Mammary epithelial cell (primary cell): ENCODE measurements around the gene SDR39U1.

Experiments
- CTCF ChIP-seq, 2 donors: IDR thresholded peaks in 1 of 2; conservative IDR thresholded peaks in 1 of 2; 2 replicates each; pipeline ENCODE4 v1.5.1; 2011 to 2012; ENCODE audit warnings: inconsistent platforms in 2 of 2, low read length in 2 of 2, mild to moderate bottlenecking in 2 of 2, control low read depth in 1 of 2, low read depth in 1 of 2; ENCODE audit not compliant: insufficient read depth in 1 of 2; ENCODE audit errors: extremely low read depth in 1 of 2
- EZH2 ChIP-seq: IDR thresholded peaks from 2 replicates; pipeline ENCODE4 v1.6.1; 2012; ENCODE audit warnings: low read length, inconsistent platforms, borderline replicate concordance

- no peak for TF ChIP-seq CTCF (conservative IDR thresholded peaks at IDR 0.05 in 1 of 2, IDR thresholded peaks at IDR 0.05 in 1 of 2; ENCODE audit: extremely low read depth in 1 of 2, insufficient read depth in 1 of 2, low read depth in 1 of 2, low read length in 2 of 2)
- no peak for TF ChIP-seq EZH2
Measured at GRCh38 chr14:24438223-24439097, 4.1 kb downstream of the SDR39U1 start.
